Central memory CD8-positive, alpha-beta T cell (primary cell): Measurements from ENCODE around the gene CAMK2D.
A peak's percentile ranks its signal among the peaks of the same experiment; 100 is the strongest.

Experiments
- ATAC-seq: fragments of 150-1000 bp; cut with Tn5 transposase; replicated peaks from 2 replicates; pipeline ENCODE4 v1.10.0; 2022; ENCODE audit warnings: mild to moderate bottlenecking, moderate FRiP score, moderate number of reproducible peaks; ENCODE audit not compliant: poor library complexity, severe bottlenecking; ENCODE audit errors: extremely low read depth
- DNase-seq, 2 donors: peaks; one replicate each; pipeline ENCODE4 v3.0.0; 2021; ENCODE audit warnings: low spot score in 2 of 2
- H3K27ac Mint-ChIP-seq: one replicate; pipeline ENCODE4 v1.8.0; 2022; ENCODE audit warnings: low read depth, mild to moderate bottlenecking, moderate library complexity, mixed read lengths
- H3K27me3 Mint-ChIP-seq: one replicate; pipeline ENCODE4 v1.8.0; 2022; ENCODE audit warnings: mixed read lengths
- H3K36me3 Mint-ChIP-seq: one replicate; pipeline ENCODE4 v1.8.0; 2022; ENCODE audit warnings: mild to moderate bottlenecking, moderate library complexity, mixed read lengths; ENCODE audit not compliant: insufficient read depth
- H3K4me1 Mint-ChIP-seq: one replicate; pipeline ENCODE4 v1.8.0; 2022; ENCODE audit warnings: mixed read lengths
- H3K4me3 Mint-ChIP-seq: one replicate; pipeline ENCODE4 v1.8.0; 2022; ENCODE audit warnings: mild to moderate bottlenecking, moderate library complexity, mixed read lengths
- H3K9me3 Mint-ChIP-seq: one replicate; pipeline ENCODE4 v1.8.0; 2022; ENCODE audit warnings: mixed read lengths

Gene CAMK2D

GRCh38 chr4:113741956-113742355 is 19.6 kb downstream of the CAMK2D start:
- H3K9me3 Mint-ChIP-seq: no peaks in the 10 kb centered on the region
- H3K27me3 Mint-ChIP-seq: no peaks in the 10 kb centered on the region
- H3K27ac Mint-ChIP-seq: no peak overlapping the region
- DNase-seq: no peak
- H3K36me3 Mint-ChIP-seq: no peaks in the 10 kb centered on the region
- no peak overlapping the region for H3K4me3 Mint-ChIP-seq
- ATAC-seq: no peak
- peaks cover 22% of the 10 kb centered on the region for H3K4me1 Mint-ChIP-seq

DNA sequence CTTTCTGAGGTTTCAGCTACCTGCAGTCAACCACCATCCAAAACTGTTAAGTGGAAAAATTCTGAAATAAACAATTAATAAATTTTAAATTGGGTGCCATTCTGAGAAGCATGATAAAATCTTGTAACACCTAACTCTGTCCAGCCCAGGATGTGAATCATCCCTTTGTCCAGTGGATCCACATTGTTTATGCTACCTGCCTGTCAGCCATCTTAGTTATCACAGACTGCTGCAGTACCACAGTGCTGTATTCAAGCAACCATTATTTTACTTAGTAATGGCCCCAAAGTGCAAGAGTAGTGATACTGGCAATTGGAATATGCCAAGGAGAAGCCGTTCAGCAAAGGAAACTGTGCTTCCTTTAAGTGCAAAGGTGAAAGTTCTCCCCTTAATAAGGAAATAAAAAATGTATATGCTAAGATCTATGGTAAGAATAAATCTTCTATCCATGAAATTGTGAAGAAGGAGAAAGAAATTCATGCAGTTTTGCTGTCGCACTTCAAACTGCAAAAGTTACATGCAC is 20.6 kb downstream of the CAMK2D start:
- Mint-ChIP-seq H3K9me3 (no peaks in the 10 kb centered on the region), H3K27me3 (no peaks in the 10 kb centered on the region), H3K4me3 (no peak overlapping the region), H3K4me1 (peaks cover 27% of the 10 kb centered on the region), H3K36me3 (no peaks in the 10 kb centered on the region), H3K27ac (no peak overlapping the region)
- DNase-seq (no peak), ATAC-seq (no peak)

GRCh38 chr4:113739197-113739596 is 22.3 kb downstream of the CAMK2D start:
- peaks cover 5% of the 10 kb centered on the region for H3K36me3 Mint-ChIP-seq
- ATAC-seq: no peak
- no peak overlapping the region for H3K4me3 Mint-ChIP-seq
- no peak overlapping the region for H3K27ac Mint-ChIP-seq
- no peaks in the 10 kb centered on the region for H3K27me3 Mint-ChIP-seq
- H3K9me3 Mint-ChIP-seq: no peaks in the 10 kb centered on the region
- no peak for DNase-seq
- H3K4me1 Mint-ChIP-seq: peaks cover 27% of the 10 kb centered on the region

DNA sequence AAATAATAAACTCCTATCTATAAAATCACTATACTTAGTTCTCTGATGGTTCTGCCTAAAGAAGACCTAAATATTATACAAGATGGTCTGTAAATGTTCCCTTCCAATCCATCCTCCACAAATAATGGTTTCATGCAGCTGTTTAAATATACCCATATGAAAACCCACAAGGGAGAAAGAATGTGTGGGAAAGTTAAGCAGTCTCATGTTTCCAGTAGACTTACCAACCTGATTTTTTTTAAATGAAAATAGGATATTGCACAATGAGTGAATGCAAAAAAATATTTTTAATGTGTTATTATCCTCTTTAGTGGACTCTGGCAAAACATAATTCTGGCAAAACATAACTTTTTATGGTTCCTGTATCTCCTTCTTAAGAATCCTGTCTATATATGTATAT is 23.3 kb downstream of the CAMK2D start:
- Mint-ChIP-seq H3K36me3 (peaks cover 6% of the 10 kb centered on the region), H3K27me3 (no peaks in the 10 kb centered on the region), H3K27ac (no peak overlapping the region), H3K4me3 (no peak overlapping the region), H3K9me3 (no peaks in the 10 kb centered on the region), H3K4me1 (peaks cover 27% of the 10 kb centered on the region)
- ATAC-seq (no peak), DNase-seq (no peak)

GRCh38 chr4:113733685-113734084 is 27.9 kb downstream of the CAMK2D start:
- Mint-ChIP-seq H3K27ac (no peak overlapping the region), H3K4me3 (no peak overlapping the region), H3K36me3 (peaks cover 9% of the 10 kb centered on the region), H3K9me3 (no peaks in the 10 kb centered on the region), H3K27me3 (no peaks in the 10 kb centered on the region), H3K4me1 (peaks cover 24% of the 10 kb centered on the region)
- DNase-seq (no peak), ATAC-seq (no peak)

DNA sequence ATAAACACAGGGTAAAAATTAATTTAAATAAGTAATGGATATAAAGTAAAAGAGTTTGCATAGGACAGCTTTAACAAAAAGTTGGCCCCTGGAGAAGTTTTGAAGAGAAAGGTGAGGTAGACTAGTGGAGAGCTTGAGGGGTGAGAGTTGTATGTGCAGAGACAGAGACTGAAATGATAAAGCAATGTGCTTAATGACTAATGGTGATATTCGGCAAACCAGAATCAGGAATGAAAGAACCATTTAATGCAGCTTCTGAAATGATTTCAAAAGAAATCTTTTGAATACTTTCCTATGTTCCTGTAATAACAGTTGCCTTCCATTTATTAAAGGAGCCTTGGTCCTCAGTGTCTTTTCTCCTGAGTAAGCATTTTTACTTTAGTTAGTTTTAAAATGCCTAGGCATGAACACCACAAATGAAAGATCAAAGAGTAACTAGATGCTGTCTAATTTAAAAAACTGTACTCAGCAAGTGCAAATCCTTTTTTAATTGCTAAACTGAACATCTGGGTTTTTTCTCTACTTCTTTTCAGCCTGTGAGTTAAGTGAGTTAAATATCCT is 28.5 kb downstream of the CAMK2D start:
- no peaks in the 10 kb centered on the region for H3K27me3 Mint-ChIP-seq
- DNase-seq (no peak), ATAC-seq (no peak)
- no peak overlapping the region for H3K27ac Mint-ChIP-seq
- peaks cover 28% of the 10 kb centered on the region for H3K4me1 Mint-ChIP-seq
- H3K4me3 Mint-ChIP-seq: no peak overlapping the region
- no peaks in the 10 kb centered on the region for H3K9me3 Mint-ChIP-seq
- H3K36me3 Mint-ChIP-seq: peaks cover 9% of the 10 kb centered on the region

DNA sequence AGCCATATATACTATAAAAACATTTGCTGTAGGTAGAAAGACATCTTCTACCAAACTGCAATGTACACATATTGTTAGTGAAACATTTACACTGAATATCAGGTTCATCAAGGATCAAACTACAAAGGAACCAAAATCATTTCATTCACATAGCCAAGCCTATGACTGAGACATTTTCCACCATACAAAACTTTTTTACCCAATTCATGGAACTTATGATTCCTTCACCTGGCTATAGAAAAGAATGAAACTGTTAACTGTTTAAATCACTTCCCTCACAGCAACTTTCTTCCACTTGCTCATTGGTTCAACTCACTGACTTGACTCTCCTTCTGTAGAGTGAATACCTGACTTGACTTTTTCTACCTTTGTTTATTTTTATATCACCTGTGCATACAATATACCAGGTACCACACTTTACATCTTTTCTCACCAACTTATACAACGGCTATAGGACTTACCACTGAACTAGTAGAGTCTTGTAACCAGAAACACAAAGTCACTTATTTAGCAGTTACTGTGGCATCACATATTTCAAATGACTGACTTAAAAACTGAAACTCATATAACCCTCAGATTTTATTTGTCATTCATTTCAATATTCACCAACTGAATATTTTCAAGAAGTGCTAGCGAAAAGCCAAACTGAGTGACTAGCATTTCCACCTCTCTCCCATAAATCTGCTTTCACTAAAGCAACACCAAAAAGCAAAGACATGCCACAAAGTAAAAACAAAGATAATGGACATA is 30.9 kb downstream of the CAMK2D start:
- H3K36me3 Mint-ChIP-seq: peaks cover 9% of the 10 kb centered on the region
- peaks cover 38% of the 10 kb centered on the region for H3K4me1 Mint-ChIP-seq
- ATAC-seq (no peak), DNase-seq (no peak)
- no peak overlapping the region for H3K4me3 Mint-ChIP-seq
- no peaks in the 10 kb centered on the region for H3K9me3 Mint-ChIP-seq
- no peaks in the 10 kb centered on the region for H3K27me3 Mint-ChIP-seq
- H3K27ac Mint-ChIP-seq: no peak overlapping the region

DNA sequence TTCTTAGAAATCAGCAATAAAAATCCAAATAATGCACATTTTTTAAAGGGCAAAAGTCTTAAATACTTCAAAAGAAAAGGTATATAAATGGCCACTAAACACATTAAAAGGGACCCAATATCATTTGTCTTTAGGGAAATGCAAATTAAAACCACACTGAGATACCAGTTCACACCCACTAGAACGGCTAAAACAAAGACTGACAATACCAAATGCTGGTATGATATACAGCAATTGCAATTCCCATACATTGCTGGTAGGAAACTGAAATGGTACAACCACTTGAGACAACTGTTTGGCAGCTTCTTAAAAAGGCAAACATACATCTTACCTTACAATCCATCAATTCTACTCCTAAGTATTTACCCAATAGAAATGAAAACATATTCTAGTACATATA is 33.7 kb downstream of the CAMK2D start:
- H3K27me3 Mint-ChIP-seq: no peaks in the 10 kb centered on the region
- ATAC-seq: no peak

DNA sequence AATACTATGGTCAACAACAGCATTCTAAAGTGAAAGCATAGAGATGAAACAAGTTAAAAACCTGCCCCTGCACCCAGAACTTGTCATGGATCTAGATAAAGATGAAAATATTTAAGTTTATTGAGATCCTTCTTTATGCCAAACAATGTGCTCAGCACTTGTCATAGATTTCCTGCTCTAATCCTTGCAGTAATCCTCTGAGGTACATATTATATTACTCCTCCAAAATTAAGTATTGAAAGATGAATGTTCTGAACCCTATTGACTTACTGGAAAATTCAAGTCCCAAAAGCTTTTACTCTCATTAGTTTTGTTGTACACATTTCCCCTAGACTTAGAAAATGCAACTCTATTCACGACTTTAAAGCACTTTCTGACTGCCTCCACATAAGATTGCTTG is 35.6 kb downstream of the CAMK2D start:
- ATAC-seq: no peak
- Mint-ChIP-seq H3K27ac (peak overlapping the region; percentile 35), H3K27me3 (no peaks in the 10 kb centered on the region), H3K36me3 (peaks cover 3% of the 10 kb centered on the region), H3K4me1 (peaks cover 42% of the 10 kb centered on the region), H3K4me3 (no peak overlapping the region), H3K9me3 (no peaks in the 10 kb centered on the region)
- DNase-seq: no peak

More for the DNA sequence above, 33.7 kb downstream of the CAMK2D start:
- Mint-ChIP-seq H3K9me3 (no peaks in the 10 kb centered on the region), H3K27ac (no peak overlapping the region), H3K4me3 (no peak overlapping the region), H3K36me3 (peaks cover 3% of the 10 kb centered on the region), H3K4me1 (peaks cover 38% of the 10 kb centered on the region)
- DNase-seq: no peak

DNA sequence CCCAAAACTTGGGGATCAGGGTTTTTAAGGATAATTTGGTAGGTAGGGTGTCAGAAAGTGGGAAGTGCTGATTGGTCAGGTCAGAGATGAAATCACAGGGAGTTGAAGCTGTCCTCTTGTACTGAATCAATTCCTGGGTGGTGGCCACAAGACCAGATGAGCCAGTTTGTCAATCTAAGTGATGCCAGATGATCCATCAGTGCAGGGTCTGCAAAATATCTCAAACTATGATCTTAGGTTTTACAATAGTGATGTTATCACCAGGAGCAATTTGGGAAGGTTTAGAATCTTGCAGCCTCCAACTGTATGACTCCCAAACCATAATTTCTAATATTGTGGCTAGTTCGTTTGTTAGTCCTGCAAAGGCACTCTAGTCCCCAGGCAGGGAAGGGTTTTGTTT is 43.3 kb downstream of the CAMK2D start:
- peaks cover 28% of the 10 kb centered on the region for H3K4me1 Mint-ChIP-seq
- no peak overlapping the region for H3K4me3 Mint-ChIP-seq
- H3K9me3 Mint-ChIP-seq: no peaks in the 10 kb centered on the region
- H3K27ac Mint-ChIP-seq: no peak overlapping the region
- ATAC-seq: no peak
- no peaks in the 10 kb centered on the region for H3K27me3 Mint-ChIP-seq
- no peak for DNase-seq
- peaks cover 2% of the 10 kb centered on the region for H3K36me3 Mint-ChIP-seq

DNA sequence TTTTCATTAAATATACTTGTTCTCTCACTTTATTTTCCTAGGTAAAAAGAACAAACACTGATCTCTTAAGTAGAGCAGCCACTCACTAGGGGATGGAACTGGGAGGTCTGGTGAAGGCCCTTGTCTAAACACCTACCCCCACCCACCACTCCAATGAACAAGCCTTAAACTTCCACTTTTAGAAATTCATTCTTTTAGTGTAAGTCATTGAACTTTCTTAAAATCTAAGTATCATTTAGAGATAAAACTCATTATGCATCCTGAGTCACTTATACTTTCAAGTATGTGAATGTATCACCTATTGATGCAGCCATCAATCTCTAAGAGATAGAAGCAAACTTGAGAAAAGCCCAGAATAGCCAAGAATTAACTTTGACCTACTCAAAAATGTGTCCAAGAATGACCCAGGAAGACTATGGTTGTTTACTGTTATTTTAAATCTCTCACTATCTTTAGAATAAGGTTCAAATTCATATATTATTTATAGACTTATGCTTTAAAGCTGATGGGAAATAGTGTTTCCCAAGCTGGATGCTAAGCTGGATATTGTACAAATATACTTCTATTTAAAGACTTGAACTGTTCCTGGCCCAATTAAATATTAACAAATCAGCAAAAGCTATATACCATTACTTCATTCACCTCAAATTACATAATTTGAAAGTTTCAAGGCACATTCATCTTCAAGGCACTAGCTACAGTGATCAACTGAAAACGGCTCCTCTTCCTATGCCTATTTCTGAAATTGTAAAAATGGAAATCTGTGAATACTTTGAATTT is 49.5 kb downstream of the CAMK2D start:
- no peaks in the 10 kb centered on the region for H3K36me3 Mint-ChIP-seq
- H3K9me3 Mint-ChIP-seq: no peaks in the 10 kb centered on the region
- peaks cover 19% of the 10 kb centered on the region for H3K4me1 Mint-ChIP-seq
- H3K27ac Mint-ChIP-seq: no peak overlapping the region
- H3K4me3 Mint-ChIP-seq: no peak overlapping the region
- ATAC-seq: no peak
- H3K27me3 Mint-ChIP-seq: no peaks in the 10 kb centered on the region
- DNase-seq: no peak

DNA sequence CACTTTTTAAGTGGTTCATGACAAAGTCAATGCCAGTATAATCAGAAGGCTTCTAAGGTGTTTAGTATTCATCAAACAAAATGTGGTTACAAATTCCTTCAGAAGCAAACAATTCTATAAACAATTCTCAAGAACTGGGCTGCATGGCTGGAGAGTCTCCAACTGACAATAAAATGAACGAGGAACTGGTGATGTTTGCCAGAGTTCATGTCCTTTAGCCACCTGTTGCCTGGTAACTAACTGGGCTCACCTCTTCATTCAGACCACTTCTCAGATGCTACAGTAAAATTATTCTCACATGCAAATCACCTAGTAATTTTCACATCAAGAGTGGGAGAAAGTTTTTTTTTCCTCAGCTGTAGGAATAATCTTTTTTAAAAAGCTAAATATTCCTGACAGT is 53.3 kb downstream of the CAMK2D start:
- ATAC-seq: no peak
- no peak overlapping the region for H3K4me3 Mint-ChIP-seq
- H3K9me3 Mint-ChIP-seq: no peaks in the 10 kb centered on the region
- H3K36me3 Mint-ChIP-seq: no peaks in the 10 kb centered on the region
- no peak overlapping the region for H3K27ac Mint-ChIP-seq
- DNase-seq: no peak
- no peaks in the 10 kb centered on the region for H3K27me3 Mint-ChIP-seq
- peaks cover 11% of the 10 kb centered on the region for H3K4me1 Mint-ChIP-seq

DNA sequence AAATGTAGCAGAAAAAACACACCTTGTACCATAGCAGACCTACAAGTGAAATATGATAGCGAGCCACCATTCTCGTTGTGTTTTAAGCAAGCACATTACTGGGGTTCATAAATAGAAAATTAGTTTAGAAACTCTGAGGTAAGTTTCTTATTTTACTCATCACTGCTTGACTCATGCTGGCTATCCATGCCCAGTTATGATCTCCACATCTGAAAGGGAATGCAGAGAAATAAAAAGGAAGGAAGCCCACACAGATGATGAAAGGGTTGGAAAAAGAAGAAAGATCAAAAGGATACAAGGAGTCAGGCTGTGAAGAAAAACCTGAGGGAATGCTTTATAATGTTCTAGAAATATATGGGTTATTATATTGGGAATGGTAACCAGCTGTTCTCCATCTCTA is 54.5 kb downstream of the CAMK2D start:
- DNase-seq (no peak), ATAC-seq (no peak)
- Mint-ChIP-seq H3K9me3 (no peaks in the 10 kb centered on the region), H3K27me3 (no peaks in the 10 kb centered on the region), H3K4me1 (peaks cover 13% of the 10 kb centered on the region), H3K36me3 (peaks cover 3% of the 10 kb centered on the region), H3K27ac (no peak overlapping the region), H3K4me3 (no peak overlapping the region)
